Activated naive CD8-positive, alpha-beta T cell treated with anti-CD3 and anti-CD28 coated beads, Interleukin-2, amount 50 U/mL, for 16 hours (primary cell): Measurements from ENCODE around the gene GSTO1.

Experiments
- DNase-seq: peaks from one replicate; pipeline ENCODE4 v3.0.0-alpha.2; 2020; ENCODE audit warnings: low read depth, low spot score

The GSTO1 gene

GRCh38 chr10:104250371-104250770, 4.3 kb upstream of the GSTO1 start:
- DNase-seq = no peak

- no peak for DNase-seq
Measured at GRCh38 chr10:104251443-104251842, 3.2 kb upstream of the GSTO1 start.

GRCh38 chr10:104252368-104252767, 2.3 kb upstream of the GSTO1 start:
- no peak for DNase-seq

GRCh38 chr10:104253106-104253505, 1.6 kb upstream of the GSTO1 start:
- no peak for DNase-seq

GRCh38 chr10:104253606-104254410, 884 bp upstream of the GSTO1 start:
- no peak for DNase-seq

- DNase-seq = no peak
Measured at GRCh38 chr10:104255311-104255981, 754 bp downstream of the GSTO1 start.

- DNase-seq = no peak
Measured at GRCh38 chr10:104256335-104256961, 1.8 kb downstream of the GSTO1 start.

GRCh38 chr10:104257235-104257634, 2.5 kb downstream of the GSTO1 start:
- DNase-seq = no peak

- no peak for DNase-seq
Measured at GRCh38 chr10:104258209-104258608, 3.5 kb downstream of the GSTO1 start.

- DNase-seq = no peak
Measured at GRCh38 chr10:104259456-104259855, 4.8 kb downstream of the GSTO1 start.

GRCh38 chr10:104259999-104260774, 5.5 kb downstream of the GSTO1 start:
- no peak for DNase-seq

GRCh38 chr10:104260775-104261115, 6.1 kb downstream of the GSTO1 start:
- DNase-seq = no peak

GRCh38 chr10:104262055-104262454, 7.4 kb downstream of the GSTO1 start:
- DNase-seq = no peak

GRCh38 chr10:104264783-104265182, 10.1 kb downstream of the GSTO1 start:
- DNase-seq = no peak

GRCh38 chr10:104267721-104268404, 13.2 kb downstream of the GSTO1 start:
- no peak for DNase-seq

- no peak for DNase-seq
Measured at GRCh38 chr10:104268405-104268712, 13.7 kb downstream of the GSTO1 start.

GRCh38 chr10:104268713-104269645, 14.3 kb downstream of the GSTO1 start, which contains the start of gene GSTO2:
Gene GSTO2 (plus strand): TSS chr10:104269184. CDS start chr10:104274916, 5,732 bp downstream.
- peak; percentile 96 for DNase-seq

- DNase-seq = no peak
Measured at GRCh38 chr10:104273286-104273685, 18.6 kb downstream of the GSTO1 start.

GRCh38 chr10:104273899-104274575, 19.3 kb downstream of the GSTO1 start:
- DNase-seq = no peak
